Liver (tissue), 9 donors: Measurements from ENCODE around the gene ECE1. TPM values are rescaled to one million over a fixed set of nuclear protein-coding genes. Genes with fewer than 3 reads are reported as not detected.

Experiments
- DNase-seq: peaks from one replicate; pipeline ENCODE4 v3.0.0-alpha.2; 2017; ENCODE audit warnings: low spot score
- H3K27ac ChIP-seq, 2 donors: one replicate each; pipeline ENCODE4 v1.7.0; 2013; ENCODE audit warnings: inconsistent platforms in 2 of 2, low read length in 2 of 2, control low read depth in 1 of 2, low read depth in 1 of 2, mild to moderate bottlenecking in 1 of 2
- H3K27me3 ChIP-seq, 4 donors: one replicate each; pipeline versions ENCODE4 v1.6.1 to v1.7.0; 2013; ENCODE audit warnings: low read length in 3 of 4, inconsistent platforms in 1 of 4, mild to moderate bottlenecking in 1 of 4, moderate library complexity in 1 of 4; ENCODE audit not compliant: control insufficient read depth in 4 of 4, insufficient read depth in 4 of 4
- H3K36me3 ChIP-seq, 4 donors: one replicate each; pipeline versions ENCODE4 v1.6.1 to v1.7.0; 2013; ENCODE audit warnings: low read length in 3 of 4, mild to moderate bottlenecking in 3 of 4, low read depth in 1 of 4, moderate library complexity in 1 of 4; ENCODE audit not compliant: control insufficient read depth in 4 of 4, insufficient read depth in 3 of 4
- H3K4me1 ChIP-seq, 4 donors: one replicate each; pipeline versions ENCODE4 v1.6.1 to v1.7.0; 2013; ENCODE audit warnings: low read length in 3 of 4, mild to moderate bottlenecking in 3 of 4, moderate library complexity in 1 of 4; ENCODE audit not compliant: control insufficient read depth in 4 of 4, insufficient read depth in 4 of 4
- H3K4me3 ChIP-seq, 3 donors: one replicate each; pipeline versions ENCODE4 v1.6.1 to v1.7.0; 2013; ENCODE audit warnings: low read length in 3 of 3, control low read depth in 1 of 3, low read depth in 1 of 3, mild to moderate bottlenecking in 1 of 3
- H3K9ac ChIP-seq, 2 donors: one replicate each; pipeline ENCODE4 v1.7.0; 2013; ENCODE audit warnings: low read length in 2 of 2, mild to moderate bottlenecking in 2 of 2, moderate library complexity in 2 of 2, control low read depth in 1 of 2, low read depth in 1 of 2
- H3K9me3 ChIP-seq, 4 donors: one replicate each; pipeline versions ENCODE4 v1.6.1 to v1.7.0; 2013; ENCODE audit warnings: low read length in 3 of 4; ENCODE audit not compliant: control insufficient read depth in 4 of 4
- ATF3 ChIP-seq: IDR thresholded peaks from 2 replicates; pipeline ENCODE4 v1.6.1; 2016; ENCODE audit warnings: antibody characterized with exemption
- CTCF ChIP-seq: fragments of 150-350 bp; IDR thresholded peaks from 2 replicates; pipeline ENCODE4 v1.5.1; 2017; ENCODE audit warnings: improper control_type of control experiment, low read depth, low read length; ENCODE audit not compliant: missing input control
- FOXA1 ChIP-seq: IDR thresholded peaks from 2 replicates; pipeline ENCODE4 v1.6.1; 2016; ENCODE audit warnings: antibody characterized with exemption
- GABPA ChIP-seq, 2 donors: IDR thresholded peaks in 1 of 2; conservative IDR thresholded peaks in 1 of 2; 2 replicates each; pipeline ENCODE4 v1.6.1; 2016; ENCODE audit warnings: antibody characterized with exemption in 2 of 2, mild to moderate bottlenecking in 1 of 2, moderate library complexity in 1 of 2
- HNF4A ChIP-seq, 2 donors: conservative IDR thresholded peaks; 2 replicates each; pipeline ENCODE4 v1.6.1; 2016; ENCODE audit warnings: antibody characterized with exemption in 2 of 2, mild to moderate bottlenecking in 2 of 2
- HNF4G ChIP-seq: IDR thresholded peaks from 2 replicates; pipeline ENCODE4 v1.6.1; 2016; ENCODE audit warnings: antibody characterized with exemption
- JUND ChIP-seq, 2 donors: IDR thresholded peaks; 2 replicates each; pipeline ENCODE4 v1.6.1; 2016; ENCODE audit warnings: antibody characterized with exemption in 2 of 2
- MAX ChIP-seq: IDR thresholded peaks from 2 replicates; pipeline ENCODE4 v1.6.1; 2016; ENCODE audit warnings: antibody characterized with exemption
- NR2F2 ChIP-seq: IDR thresholded peaks from 2 replicates; pipeline ENCODE4 v1.6.1; 2016; ENCODE audit warnings: antibody characterized with exemption
- RAD21 ChIP-seq, 2 donors: IDR thresholded peaks; 2 replicates each; pipeline ENCODE4 v1.6.1; 2016; ENCODE audit warnings: antibody characterized with exemption in 2 of 2, mild to moderate bottlenecking in 2 of 2
- REST ChIP-seq: IDR thresholded peaks from 2 replicates; pipeline ENCODE4 v1.6.1; 2016; ENCODE audit warnings: antibody characterized with exemption, mild to moderate bottlenecking
- RXRA ChIP-seq, 2 donors: IDR thresholded peaks; 2 replicates each; pipeline ENCODE4 v1.6.1; 2017 to 2018; ENCODE audit warnings: antibody characterized with exemption in 2 of 2, mild to moderate bottlenecking in 1 of 2
- SP1 ChIP-seq: IDR thresholded peaks from 2 replicates; pipeline ENCODE4 v1.6.1; 2018; ENCODE audit warnings: antibody characterized with exemption, mild to moderate bottlenecking
- TAF1 ChIP-seq: conservative IDR thresholded peaks from 2 replicates; pipeline ENCODE4 v1.6.1; 2016; ENCODE audit warnings: antibody characterized with exemption, mild to moderate bottlenecking
- YY1 ChIP-seq: IDR thresholded peaks from 2 replicates; pipeline ENCODE4 v1.6.1; 2016; ENCODE audit warnings: antibody characterized with exemption, mild to moderate bottlenecking
- ZBTB33 ChIP-seq: IDR thresholded peaks from 2 replicates; pipeline ENCODE4 v1.6.1; 2016; ENCODE audit warnings: antibody characterized with exemption
- WGBS: extraction: QIAGEN DNeasy Blood & Tissue Kit; methylation state at CpG from one replicate; pipeline ENCODE4 v1.1.7; 2013; 5-methylcytosine and 5-hydroxymethylcytosine counted together
- polyA plus RNA-seq, 2 donors: library from polyadenylated mRNA; stranded (reverse) in 1 of 2; unstranded in 1 of 2; fragments of 200-250 nt in 1 of 2; fragments of >200 nt in 1 of 2; fragmentation: Nextera tagmentation in 1 of 2; extraction: Ambion mirVana in 1 of 2; gene quantifications; one replicate each; pipeline versions ENCODE4 v1.2.1 to v1.2.3, GENCODE V29; 2013 to 2015
- total RNA-seq, 2 donors: library from RNA; depleted of rRNA; stranded (reverse); fragments of >200 nt; gene quantifications; one replicate each; pipeline ENCODE4 v1.2.3, GENCODE V29; 2014
- donor health status: healthy.
- donor health status: healthy.
- donor health status: healthy.
- donor health status: healthy.
- donor health status: healthy.

ECE1 gene
- total and polyA plus RNA-seq, 4 donors, result 29.3 to 46.4 (median 39.6) TPM

GRCh38 chr1:21337010-21337437 lies 46.8 kb upstream of the ECE1 start:
- Histone ChIP-seq H3K9me3 (no peaks in the 10 kb centered on the region), H3K4me3 (peak overlapping the region in 1 of 3 donors; percentile 25), H3K9ac (peak overlapping the region; percentile 65 to 69), H3K27ac (peak overlapping the region; percentile 90 to 91), H3K4me1 (peaks cover 42 to 89% (median 69%) of the 10 kb centered on the region in 4 donors), H3K36me3 (no peaks in the 10 kb centered on the region), H3K27me3 (no peaks in the 10 kb centered on the region)
- TF ChIP-seq REST (no peak), HNF4G (peak; percentile 55), FOXA1 (no peak), RXRA (IDR thresholded peaks at IDR 0.05) (peak; percentile 71 to 77), NR2F2 (peak; percentile 55), CTCF (no peak), GABPA (IDR thresholded peaks at IDR 0.05 in 1 of 2, conservative IDR thresholded peaks at IDR 0.05 in 1 of 2) (no peak), JUND (IDR thresholded peaks at IDR 0.05) (peak; percentile 47 to 63), SP1 (peak; percentile 82), RAD21 (IDR thresholded peaks at IDR 0.05) (peak in 1 of 2 donors; percentile 37), HNF4A (conservative IDR thresholded peaks at IDR 0.05) (peak; percentile 85 to 91), ATF3 (peak; percentile 28), YY1 (no peak)
- no peak for DNase-seq
- 28% methylated on average over 8 of the region's 8 CpGs for WGBS

- H3K4me3 ChIP-seq, result no peak overlapping the region
- peak overlapping the region; percentile 90 to 91 for H3K27ac ChIP-seq
- DNase-seq, result no peak
- H3K4me1 ChIP-seq, result peaks cover 42 to 83% (median 65%) of the 10 kb centered on the region in 4 donors
- H3K9me3 ChIP-seq, result no peaks in the 10 kb centered on the region
- no peak overlapping the region for H3K9ac ChIP-seq
- H3K36me3 ChIP-seq, result no peaks in the 10 kb centered on the region
- WGBS, result 70% methylated on average over 3 of the region's 3 CpGs
- no peaks in the 10 kb centered on the region for H3K27me3 ChIP-seq
- TF ChIP-seq ATF3, result no peak
- TF ChIP-seq TAF1, result no peak
- TF ChIP-seq RAD21 (IDR thresholded peaks at IDR 0.05), result no peak
- no peak for TF ChIP-seq CTCF
- no peak for TF ChIP-seq FOXA1
- no peak for TF ChIP-seq RXRA (IDR thresholded peaks at IDR 0.05)
- TF ChIP-seq HNF4A (conservative IDR thresholded peaks at IDR 0.05), result no peak
- no peak for TF ChIP-seq MAX
- TF ChIP-seq REST, result no peak
- TF ChIP-seq ZBTB33, result no peak
Measured at GRCh38 chr1:21335750-21336224, 45.5 kb upstream of the ECE1 start.
